Nephron progenitor cell (in vitro differentiated cells): ENCODE data around the gene GFOD1.

Experiments used
- DNase-seq: peaks from one replicate; pipeline ENCODE4 v3.0.0; 2021
- H3K27ac Mint-ChIP-seq: 2 replicates; pipeline ENCODE4 v1.8.0; 2021; ENCODE audit warnings: mild to moderate bottlenecking, moderate library complexity, mixed read lengths
- H3K27me3 Mint-ChIP-seq: 2 replicates; pipeline ENCODE4 v1.8.0; 2021; ENCODE audit warnings: mild to moderate bottlenecking, low read depth, mixed read lengths; ENCODE audit not compliant: poor library complexity
- H3K36me3 Mint-ChIP-seq: 2 replicates; pipeline ENCODE4 v1.8.0; 2021; ENCODE audit warnings: low read depth, mixed read lengths
- H3K4me1 Mint-ChIP-seq: 2 replicates; pipeline ENCODE4 v1.8.0; 2021; ENCODE audit warnings: mixed read lengths
- H3K4me3 Mint-ChIP-seq: 2 replicates; pipeline ENCODE4 v1.8.0; 2021; ENCODE audit warnings: mild to moderate bottlenecking, moderate library complexity, mixed read lengths
- H3K9me3 Mint-ChIP-seq: 2 replicates; pipeline ENCODE4 v1.8.0; 2021; ENCODE audit warnings: mild to moderate bottlenecking, moderate library complexity, mixed read lengths
- CTCF ChIP-seq: fragments of 200-600 bp; sonication (generic); IDR thresholded peaks from 2 replicates; pipeline ENCODE4 v1.5.0; 2021; ENCODE audit warnings: antibody characterized with exemption

Gene GFOD1

GRCh38 chr6:13380761-13381160, 106.6 kb downstream of the GFOD1 start:
- no peak for TF ChIP-seq CTCF
- H3K27me3 Mint-ChIP-seq, result peaks cover 6% of the 10 kb centered on the region
- H3K9me3 Mint-ChIP-seq, result peaks cover 24% of the 10 kb centered on the region
- peak overlapping the region; percentile 32 for H3K4me3 Mint-ChIP-seq
- H3K36me3 Mint-ChIP-seq, result no peaks in the 10 kb centered on the region
- peak overlapping the region; percentile 74 for H3K27ac Mint-ChIP-seq
- peaks cover 73% of the 10 kb centered on the region for H3K4me1 Mint-ChIP-seq
- DNase-seq, result no peak

DNA sequence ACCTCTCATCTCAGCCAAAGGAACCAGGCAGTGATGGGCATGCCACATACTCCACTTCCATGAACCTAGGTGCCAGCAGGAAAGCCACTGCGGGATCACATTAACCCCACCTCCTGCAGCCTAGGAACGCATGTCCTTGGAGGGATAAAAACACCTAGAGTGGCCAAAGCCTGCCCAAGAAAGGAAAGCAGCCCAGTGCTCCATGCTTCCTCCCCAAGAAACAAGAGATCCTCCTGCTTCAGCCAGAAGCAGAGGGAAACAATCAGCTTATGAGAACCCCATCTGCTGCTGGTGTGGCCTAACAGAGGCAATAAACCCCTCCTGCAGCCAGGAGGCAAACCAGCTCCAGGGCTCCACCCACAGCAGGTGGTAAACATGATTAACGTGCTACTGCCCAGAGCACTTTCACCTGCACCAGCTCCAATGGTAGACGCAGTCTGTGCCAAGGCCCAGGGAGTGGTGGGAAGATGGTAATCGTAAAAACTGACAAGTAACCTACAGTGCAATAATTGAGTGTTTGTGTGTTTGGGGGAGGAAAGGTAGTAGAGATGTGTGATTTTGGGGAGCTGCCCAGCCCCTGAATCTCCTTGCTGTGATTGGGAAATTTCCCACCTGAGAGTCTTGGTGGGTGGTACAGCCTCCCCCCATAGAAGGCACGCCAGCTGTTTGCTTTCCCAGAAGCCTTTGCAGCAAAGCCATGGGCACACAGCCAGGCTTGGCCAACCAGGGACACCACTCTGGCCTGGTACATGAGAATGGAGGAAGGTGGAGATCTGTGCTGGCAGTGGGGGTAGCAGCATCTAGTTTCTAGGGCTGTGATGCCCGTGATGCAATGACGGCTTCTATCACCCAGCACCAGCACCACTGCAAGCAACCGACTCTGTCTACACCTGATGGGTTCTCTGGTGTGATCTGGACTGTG, 108.5 kb downstream of the GFOD1 start:
- H3K36me3 Mint-ChIP-seq, result no peaks in the 10 kb centered on the region
- peaks cover 55% of the 10 kb centered on the region for H3K4me1 Mint-ChIP-seq
- peaks cover 24% of the 10 kb centered on the region for H3K9me3 Mint-ChIP-seq
- DNase-seq, result no peak
- peak overlapping the region; percentile 83 for H3K27ac Mint-ChIP-seq
- TF ChIP-seq CTCF, result no peak
- peaks cover 3% of the 10 kb centered on the region for H3K27me3 Mint-ChIP-seq
- no peak overlapping the region for H3K4me3 Mint-ChIP-seq

- no peak overlapping the region for H3K27ac Mint-ChIP-seq
- no peak overlapping the region for H3K4me3 Mint-ChIP-seq
- H3K36me3 Mint-ChIP-seq, result no peaks in the 10 kb centered on the region
- H3K9me3 Mint-ChIP-seq, result peaks cover 16% of the 10 kb centered on the region
- no peak for TF ChIP-seq CTCF
- peaks cover 3% of the 10 kb centered on the region for H3K27me3 Mint-ChIP-seq
- peaks cover 56% of the 10 kb centered on the region for H3K4me1 Mint-ChIP-seq
- no peak for DNase-seq
Measured at GRCh38 chr6:13377054-13377758, 110.2 kb downstream of the GFOD1 start.

GRCh38 chr6:13375360-13375878, 112.0 kb downstream of the GFOD1 start:
- Mint-ChIP-seq H3K36me3 (no peaks in the 10 kb centered on the region), H3K4me3 (no peak overlapping the region), H3K27ac (no peak overlapping the region), H3K9me3 (peaks cover 9% of the 10 kb centered on the region), H3K27me3 (peaks cover 3% of the 10 kb centered on the region), H3K4me1 (peaks cover 57% of the 10 kb centered on the region)
- DNase-seq, result no peak
- TF ChIP-seq CTCF, result no peak

GRCh38 chr6:13373919-13374318, 113.5 kb downstream of the GFOD1 start:
- H3K36me3 Mint-ChIP-seq, result no peaks in the 10 kb centered on the region
- no peak for TF ChIP-seq CTCF
- no peak overlapping the region for H3K4me3 Mint-ChIP-seq
- H3K27me3 Mint-ChIP-seq, result peaks cover 1% of the 10 kb centered on the region
- no peak for DNase-seq
- H3K9me3 Mint-ChIP-seq, result peaks cover 9% of the 10 kb centered on the region
- H3K27ac Mint-ChIP-seq, result no peak overlapping the region
- H3K4me1 Mint-ChIP-seq, result peaks cover 50% of the 10 kb centered on the region
